Stimulated activated CD4-positive, alpha-beta T cell treated with anti-CD3 and anti-CD28 coated beads, Interleukin-2, amount 100 ng/mL, for 4 hours (primary cell): Measurements from ENCODE around the gene MUC2.

ENCODE experiments used
- DNase-seq: peaks from one replicate; pipeline ENCODE4 v3.0.0-alpha.2; 2020; ENCODE audit warnings: low read depth

The MUC2 gene

GRCh38 chr11:1121813-1122663 is 47.4 kb downstream of the MUC2 start:
- DNase-seq, result no peak

- no peak for DNase-seq
Observed at GRCh38 chr11:1122664-1123002, 48.0 kb downstream of the MUC2 start.

GRCh38 chr11:1123970-1124369 is 49.3 kb downstream of the MUC2 start:
- no peak for DNase-seq
